ENCODE results near the gene CACNA1C.

CACNA1C gene

GRCh38 chr12:2229661-2230539 lies 177.1 kb downstream of the CACNA1C start:
- DNase-seq (ENCODE audit: extremely low read depth in 1 of 2, low read depth in 1 of 2), result no peak

DNA sequence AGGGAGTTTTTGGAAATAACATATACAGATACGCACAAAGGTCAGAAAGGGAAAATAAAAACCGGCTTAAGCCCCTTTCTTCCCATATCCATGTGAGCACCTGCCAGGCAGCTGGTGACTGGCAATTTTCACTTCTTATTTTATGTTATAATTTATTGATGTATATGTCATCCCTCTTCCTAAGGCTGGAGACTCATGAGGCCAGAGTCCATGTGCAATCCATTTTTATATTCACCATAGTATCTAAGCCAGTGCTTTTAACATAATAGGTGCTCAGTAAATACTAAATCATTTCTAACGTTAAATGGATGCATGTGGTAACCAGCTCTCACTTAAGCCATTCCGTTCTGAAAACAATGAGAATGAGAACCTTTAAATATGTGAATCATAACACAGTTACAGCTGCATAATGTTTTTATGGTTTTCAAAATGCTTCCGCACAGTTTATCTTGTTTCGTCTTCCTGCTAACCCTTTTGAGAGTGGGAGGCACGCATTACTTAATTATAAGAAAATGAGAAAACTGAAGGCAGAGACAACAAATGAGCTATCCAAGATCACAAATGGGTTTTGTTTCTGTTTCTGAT lies 178.3 kb downstream of the CACNA1C start:
- DNase-seq (ENCODE audit: extremely low read depth in 1 of 2, low read depth in 1 of 2), result no peak

DNA sequence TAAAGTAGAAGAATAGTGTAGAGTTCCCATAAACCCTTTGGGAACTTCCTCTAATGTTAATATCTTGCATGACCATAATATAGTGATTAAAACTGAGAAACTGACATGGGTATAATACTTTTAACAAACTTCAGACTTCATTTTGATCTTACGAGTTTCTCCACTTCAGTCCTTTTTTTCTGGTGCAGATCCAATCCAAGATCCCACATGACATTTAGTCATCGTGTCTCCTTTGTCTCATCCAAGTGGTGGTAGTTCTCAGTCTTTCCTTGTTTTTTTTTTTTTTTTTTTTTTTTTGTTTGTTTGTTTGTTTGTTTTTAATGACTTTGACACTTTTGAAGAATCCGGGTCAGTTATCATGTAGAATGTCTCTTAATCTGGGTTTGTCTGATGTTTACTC lies 179.2 kb downstream of the CACNA1C start:
- DNase-seq (ENCODE audit: extremely low read depth in 1 of 2, low read depth in 1 of 2), result no peak

DNA sequence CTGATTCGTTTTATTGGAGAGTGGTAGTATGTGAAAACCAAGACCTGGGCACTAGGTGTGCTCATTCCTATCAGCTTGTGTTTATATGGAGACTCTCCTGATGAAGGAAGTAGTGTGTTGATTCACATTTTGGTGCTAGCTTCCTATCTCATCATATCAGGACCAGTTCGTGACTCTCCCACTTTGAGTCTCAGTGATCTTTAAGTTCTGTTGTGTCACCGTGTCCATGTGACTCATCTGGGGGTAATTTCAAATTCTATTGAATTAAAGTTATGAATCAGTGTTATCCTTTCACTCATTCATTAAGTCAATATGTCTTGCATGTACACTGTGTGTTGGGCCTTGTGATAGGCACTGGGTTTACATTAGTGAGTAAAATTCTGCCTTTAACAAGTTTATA lies 180.2 kb downstream of the CACNA1C start:
- DNase-seq (ENCODE audit: extremely low read depth in 1 of 2, low read depth in 1 of 2), result no peak

- DNase-seq (ENCODE audit: extremely low read depth in 1 of 2, low read depth in 1 of 2), result no peak
Measured at GRCh38 chr12:2234091-2234490, 181.3 kb downstream of the CACNA1C start.

DNA sequence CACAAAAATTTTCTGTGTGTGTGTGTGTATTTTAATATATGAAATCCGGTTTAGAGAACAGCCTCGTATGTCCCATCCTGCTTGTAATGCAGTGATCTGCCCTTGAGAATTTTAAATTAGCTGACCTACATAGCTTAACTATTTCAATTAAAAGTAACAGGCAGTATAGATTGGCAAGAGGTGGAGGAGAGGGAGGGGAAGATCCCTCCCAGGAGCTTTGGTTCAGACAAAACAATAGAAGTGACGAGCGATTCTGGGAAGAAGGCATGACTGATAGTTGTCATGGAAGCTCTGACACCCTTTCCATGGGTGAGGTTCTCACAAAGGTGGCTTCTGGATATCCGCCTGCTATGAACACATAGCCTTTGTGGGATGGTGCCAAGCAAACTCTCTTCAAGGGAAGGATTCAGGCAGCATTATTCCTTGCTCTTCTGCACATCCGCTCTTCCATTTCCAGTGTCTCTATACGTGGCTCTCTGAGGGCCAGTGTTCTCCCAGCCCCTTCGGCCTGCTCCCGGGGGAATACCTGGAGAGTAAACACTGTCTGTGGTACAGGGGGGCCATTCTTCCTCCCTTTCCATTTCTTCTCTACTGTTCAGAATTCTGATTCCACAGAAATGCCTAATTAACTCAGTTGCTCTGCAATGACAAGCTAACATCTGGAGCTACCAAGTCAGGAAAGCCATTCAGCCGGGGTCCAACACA lies 182.0 kb downstream of the CACNA1C start:
- no peak for DNase-seq (ENCODE audit: extremely low read depth in 1 of 2, low read depth in 1 of 2)

DNA sequence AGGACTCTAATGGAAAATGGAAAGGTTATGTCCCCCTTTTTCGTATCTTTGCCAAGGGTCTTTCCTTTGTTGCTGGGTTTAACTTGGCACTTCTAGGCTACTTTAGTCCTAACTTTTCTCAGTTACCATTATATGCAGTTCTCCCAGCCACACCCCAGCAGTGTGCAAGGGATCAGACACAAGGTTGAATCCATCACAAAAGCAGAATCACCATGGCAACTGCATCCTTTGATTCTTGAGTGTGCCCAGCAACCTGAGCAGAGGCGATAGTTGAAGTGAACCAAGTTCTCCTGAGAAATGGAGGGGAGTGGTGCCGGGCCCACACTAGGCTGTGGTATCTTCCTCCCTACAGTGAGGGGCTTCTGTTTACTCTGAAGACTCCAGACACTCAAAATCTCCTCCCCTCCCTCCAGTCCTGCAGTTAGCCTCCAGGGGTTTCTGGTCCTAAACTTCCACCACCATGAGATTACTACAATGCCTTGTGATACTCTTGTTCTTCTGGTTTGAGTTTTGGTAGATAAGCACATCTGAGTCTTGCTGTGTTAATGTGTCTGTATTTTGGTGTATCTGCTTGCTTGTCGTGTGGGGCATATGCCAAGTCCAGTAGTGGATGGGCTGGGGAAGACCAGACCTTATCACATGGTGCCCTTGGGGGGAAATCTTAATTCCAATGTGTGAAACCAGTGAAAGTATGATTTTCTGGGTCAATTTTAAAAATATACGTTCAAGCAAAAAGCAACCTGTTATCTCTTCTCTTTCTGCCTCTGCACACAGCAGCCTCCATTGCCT lies 183.9 kb downstream of the CACNA1C start:
- no peak for DNase-seq (ENCODE audit: extremely low read depth in 1 of 2, low read depth in 1 of 2)

DNA sequence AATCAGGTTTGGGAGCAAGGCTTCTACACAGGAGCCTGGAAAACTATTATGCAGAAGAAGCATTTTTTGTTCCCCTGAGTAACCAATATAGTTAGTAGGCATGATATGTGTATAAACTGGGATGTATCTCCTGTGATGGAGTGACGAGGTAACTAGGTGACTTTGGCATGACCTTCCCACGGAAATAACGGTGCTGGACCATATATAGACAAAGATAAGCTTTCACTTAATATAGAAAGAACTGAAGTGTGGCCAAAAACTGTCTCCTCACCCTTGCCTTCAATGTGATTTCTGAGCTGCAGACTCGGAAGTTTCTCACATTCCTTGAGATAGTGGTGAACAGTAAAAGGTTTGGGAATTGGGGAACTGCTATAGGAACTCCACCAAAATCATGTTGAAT lies 185.3 kb downstream of the CACNA1C start:
- no peak for DNase-seq (ENCODE audit: extremely low read depth in 1 of 2, low read depth in 1 of 2)

DNA sequence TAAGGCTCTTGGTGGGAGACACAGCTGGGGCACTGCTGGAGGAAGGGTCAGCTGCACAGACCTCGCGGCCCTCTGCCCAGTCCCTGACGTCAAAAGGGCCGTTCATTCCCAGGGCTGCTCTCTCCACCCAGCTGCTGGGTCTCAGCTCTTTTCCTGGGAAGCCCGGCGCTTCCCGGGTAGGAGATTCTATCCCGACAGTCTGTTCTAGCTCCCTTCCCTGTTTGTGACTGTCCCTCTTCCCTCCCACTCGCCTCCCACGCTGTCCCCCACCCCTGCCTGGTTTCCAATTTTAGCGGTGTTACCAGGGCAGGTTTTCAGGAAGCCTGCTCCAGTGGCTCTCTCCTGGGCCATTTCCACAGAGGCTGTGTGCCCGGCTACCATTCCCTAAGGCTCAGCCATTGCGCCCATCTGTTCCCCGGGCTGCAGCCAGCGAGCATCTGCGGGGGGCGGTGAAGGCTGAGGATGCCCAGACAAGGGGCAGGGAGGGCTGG lies 186.6 kb downstream of the CACNA1C start:
- DNase-seq (ENCODE audit: extremely low read depth in 1 of 2, low read depth in 1 of 2), result no peak

GRCh38 chr12:2240390-2240789 lies 187.6 kb downstream of the CACNA1C start:
- no peak for DNase-seq (ENCODE audit: extremely low read depth in 1 of 2, low read depth in 1 of 2)

- DNase-seq (ENCODE audit: extremely low read depth in 1 of 2, low read depth in 1 of 2), result no peak
Measured at GRCh38 chr12:2240984-2241383, 188.2 kb downstream of the CACNA1C start.

DNA sequence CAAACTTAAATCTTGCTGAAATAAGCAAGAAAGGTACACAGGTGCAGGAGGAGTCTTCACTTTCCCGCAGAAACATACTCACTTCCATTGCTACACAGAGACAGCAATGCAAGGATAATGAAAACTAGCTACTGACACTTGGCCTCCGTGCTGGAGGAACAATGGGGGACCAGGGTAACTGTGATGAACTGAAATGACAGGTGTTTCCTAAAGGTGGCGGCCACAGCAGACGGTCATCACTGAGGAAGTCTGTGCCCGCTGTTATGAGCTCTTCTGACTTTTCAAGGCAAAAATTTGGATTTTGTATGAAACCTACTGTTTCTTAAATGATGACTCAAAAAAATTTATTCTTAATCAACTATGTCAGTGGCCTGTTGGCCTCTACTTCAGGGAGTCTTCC lies 189.4 kb downstream of the CACNA1C start:
- no peak for DNase-seq (ENCODE audit: extremely low read depth in 1 of 2, low read depth in 1 of 2)

DNA sequence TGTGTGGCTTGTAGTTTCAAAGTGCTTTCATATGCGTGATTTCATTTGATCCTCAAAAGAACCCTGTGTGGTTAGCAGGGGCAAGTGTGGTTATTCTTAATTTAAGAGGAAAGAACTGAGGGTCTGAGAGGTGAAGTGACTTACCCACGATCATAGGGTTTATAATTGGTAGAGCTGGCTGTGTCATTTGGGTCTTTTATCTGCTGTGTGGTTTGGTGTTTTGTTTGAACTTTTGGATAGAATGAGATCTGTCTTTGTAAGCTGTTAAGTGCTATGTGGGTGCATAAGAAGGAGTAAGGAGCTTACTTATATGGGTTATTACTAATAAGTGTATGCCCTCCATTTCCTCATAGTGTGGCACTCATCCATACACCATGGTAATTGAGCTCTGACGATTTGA lies 190.0 kb downstream of the CACNA1C start:
- no peak for DNase-seq (ENCODE audit: extremely low read depth in 1 of 2, low read depth in 1 of 2)

GRCh38 chr12:2243275-2243674 lies 190.5 kb downstream of the CACNA1C start:
- no peak for DNase-seq (ENCODE audit: extremely low read depth in 1 of 2, low read depth in 1 of 2)

GRCh38 chr12:2244013-2244861 lies 191.4 kb downstream of the CACNA1C start:
- DNase-seq (ENCODE audit: extremely low read depth in 1 of 2, low read depth in 1 of 2), result no peak

- no peak for DNase-seq (ENCODE audit: extremely low read depth in 1 of 2, low read depth in 1 of 2)
Measured at GRCh38 chr12:2246358-2246757, 193.6 kb downstream of the CACNA1C start.

DNA sequence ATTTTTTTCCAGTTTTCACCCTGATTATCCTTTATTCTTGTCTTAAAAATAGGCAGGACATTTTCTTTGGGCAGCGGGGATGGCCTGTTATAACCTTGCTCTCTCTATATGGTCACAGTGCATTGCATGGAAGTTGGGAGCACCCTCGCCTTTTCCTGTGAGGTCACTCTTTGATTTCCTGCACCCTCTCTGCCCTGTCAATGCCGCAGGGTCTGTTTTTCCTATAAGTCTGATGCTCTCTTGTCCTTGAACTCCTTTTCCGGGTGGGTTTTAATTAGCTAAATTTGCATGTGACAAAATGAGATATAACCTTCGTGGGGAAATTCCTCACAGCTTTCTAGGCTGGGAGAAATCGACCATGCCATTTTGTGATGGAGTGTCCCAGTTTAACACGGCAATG lies 194.3 kb downstream of the CACNA1C start:
- DNase-seq (ENCODE audit: extremely low read depth in 1 of 2, low read depth in 1 of 2), result no peak

- no peak for DNase-seq (ENCODE audit: extremely low read depth in 1 of 2, low read depth in 1 of 2)
Measured at GRCh38 chr12:2247596-2247995, 194.8 kb downstream of the CACNA1C start.

GRCh38 chr12:2248087-2248900 lies 195.5 kb downstream of the CACNA1C start:
- no peak for DNase-seq (ENCODE audit: extremely low read depth in 1 of 2, low read depth in 1 of 2)

Measured in activated CD8-positive, alpha-beta memory T cell treated with anti-CD3 and anti-CD28 coated beads for 1 hour (primary cell).